Lower lobe of right lung (tissue), 2 donors: ENCODE data around the gene PPOX. TPM values are rescaled to one million over a fixed set of nuclear protein-coding genes. Genes with fewer than 3 reads are reported as not detected.

ENCODE experiments used
- ATAC-seq, 2 donors: fragments of 200-7000 bp; cut with Tn5 transposase; one replicate each; pipeline ENCODE4 v1.9.1; 2020 to 2022; ENCODE audit warnings: mild to moderate bottlenecking in 2 of 2, moderate library complexity in 2 of 2
- DNase-seq: peaks from one replicate; pipeline ENCODE4 v3.0.0-alpha.2; 2020
- H3K27ac ChIP-seq: fragments of 200-600 bp; one replicate; pipeline ENCODE4 v1.8.0; 2022
- H3K27me3 ChIP-seq: fragments of 200-600 bp; one replicate; pipeline ENCODE4 v1.8.0; 2022; ENCODE audit warnings: low read depth
- H3K36me3 ChIP-seq: fragments of 200-600 bp; one replicate; pipeline ENCODE4 v1.8.0; 2022; ENCODE audit warnings: mild to moderate bottlenecking
- H3K4me1 ChIP-seq: fragments of 200-600 bp; one replicate; pipeline ENCODE4 v1.8.0; 2022
- H3K4me3 ChIP-seq: fragments of 200-600 bp; one replicate; pipeline ENCODE4 v1.8.0; 2022; ENCODE audit warnings: mild to moderate bottlenecking
- H3K9me3 ChIP-seq: fragments of 200-600 bp; one replicate; pipeline ENCODE4 v1.8.0; 2022
- intact Hi-C: fragments of 100-400 bp; cut with DNase I; formaldehyde crosslinking; loops from one replicate; pipeline ENCODE4 v1.11.0; 2022
- total RNA-seq: library from RNA; stranded (reverse); fragmentation: NEBNext Ultra II Directional; extraction: Animal tissue kit (Norgen Biotek cat#: 25700); gene quantifications from one replicate; pipeline ENCODE4 v1.2.1, GENCODE V29; 2021
- TF ChIP-seq, protein P1 (sequence below): fragments of 200-600 bp; IDR thresholded peaks from one replicate; pipeline ENCODE4 v1.8.0; 2022; ENCODE audit warnings: antibody characterized with exemption, mild to moderate bottlenecking
- donor health status: DM: no; HTN: yes; CAD: no; lungs with severe emphysema.

PPOX gene
- total RNA-seq, 1 donor from 2014 or later: 24.1 TPM

- TF ChIP-seq, protein P1, sequence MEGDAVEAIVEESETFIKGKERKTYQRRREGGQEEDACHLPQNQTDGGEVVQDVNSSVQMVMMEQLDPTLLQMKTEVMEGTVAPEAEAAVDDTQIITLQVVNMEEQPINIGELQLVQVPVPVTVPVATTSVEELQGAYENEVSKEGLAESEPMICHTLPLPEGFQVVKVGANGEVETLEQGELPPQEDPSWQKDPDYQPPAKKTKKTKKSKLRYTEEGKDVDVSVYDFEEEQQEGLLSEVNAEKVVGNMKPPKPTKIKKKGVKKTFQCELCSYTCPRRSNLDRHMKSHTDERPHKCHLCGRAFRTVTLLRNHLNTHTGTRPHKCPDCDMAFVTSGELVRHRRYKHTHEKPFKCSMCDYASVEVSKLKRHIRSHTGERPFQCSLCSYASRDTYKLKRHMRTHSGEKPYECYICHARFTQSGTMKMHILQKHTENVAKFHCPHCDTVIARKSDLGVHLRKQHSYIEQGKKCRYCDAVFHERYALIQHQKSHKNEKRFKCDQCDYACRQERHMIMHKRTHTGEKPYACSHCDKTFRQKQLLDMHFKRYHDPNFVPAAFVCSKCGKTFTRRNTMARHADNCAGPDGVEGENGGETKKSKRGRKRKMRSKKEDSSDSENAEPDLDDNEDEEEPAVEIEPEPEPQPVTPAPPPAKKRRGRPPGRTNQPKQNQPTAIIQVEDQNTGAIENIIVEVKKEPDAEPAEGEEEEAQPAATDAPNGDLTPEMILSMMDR: no peak
- Histone ChIP-seq H3K27me3 (no peaks in the 10 kb centered on the region), H3K4me3 (no peak overlapping the region), H3K36me3 (peaks cover 13% of the 10 kb centered on the region), H3K27ac (peak overlapping the region; percentile 93), H3K4me1 (peaks cover 91% of the 10 kb centered on the region), H3K9me3 (no peaks in the 10 kb centered on the region)
- DNase-seq (no peak), ATAC-seq (no peak)
- intact Hi-C loops: no loop called here
Measured at GRCh38 chr1:161199506-161200139, 33.4 kb downstream of the PPOX start.

DNA sequence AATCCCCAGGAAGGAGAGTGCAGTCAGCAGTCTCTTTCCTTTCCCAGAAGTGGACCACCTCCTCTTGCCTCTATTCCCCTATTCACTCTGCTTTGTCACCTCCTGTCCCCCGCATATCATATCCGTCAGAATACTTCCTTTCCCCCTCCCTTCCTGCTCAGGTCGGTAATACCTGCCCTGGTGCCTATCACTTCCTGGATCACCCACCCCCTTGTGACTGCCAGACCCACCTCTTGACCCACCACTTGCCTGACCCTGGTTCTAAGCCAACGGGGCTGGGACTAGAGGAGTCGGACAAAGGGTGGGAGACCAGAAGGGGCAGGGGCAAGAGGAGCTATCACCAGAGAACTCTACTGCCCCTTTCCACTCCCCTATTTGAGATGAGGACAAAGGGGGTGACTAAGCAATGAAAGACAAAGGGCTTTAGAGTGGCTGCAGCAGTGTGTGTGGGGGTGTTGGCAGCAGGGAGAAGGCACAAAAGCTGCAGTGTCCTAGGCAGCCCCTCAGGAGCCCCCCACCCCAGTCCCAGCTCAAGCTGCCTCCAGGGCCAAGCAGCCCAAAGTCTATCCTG, 34.3 kb downstream of the PPOX start:
- Histone ChIP-seq H3K36me3 (peaks cover 21% of the 10 kb centered on the region), H3K4me1 (peaks cover 92% of the 10 kb centered on the region), H3K27me3 (no peaks in the 10 kb centered on the region), H3K4me3 (peak overlapping the region; percentile 95), H3K27ac (peak overlapping the region; percentile 93), H3K9me3 (no peaks in the 10 kb centered on the region)
- ATAC-seq (no peak), DNase-seq (no peak)
- TF ChIP-seq, protein P1: no peak
- intact Hi-C loops: no loop called here

DNA sequence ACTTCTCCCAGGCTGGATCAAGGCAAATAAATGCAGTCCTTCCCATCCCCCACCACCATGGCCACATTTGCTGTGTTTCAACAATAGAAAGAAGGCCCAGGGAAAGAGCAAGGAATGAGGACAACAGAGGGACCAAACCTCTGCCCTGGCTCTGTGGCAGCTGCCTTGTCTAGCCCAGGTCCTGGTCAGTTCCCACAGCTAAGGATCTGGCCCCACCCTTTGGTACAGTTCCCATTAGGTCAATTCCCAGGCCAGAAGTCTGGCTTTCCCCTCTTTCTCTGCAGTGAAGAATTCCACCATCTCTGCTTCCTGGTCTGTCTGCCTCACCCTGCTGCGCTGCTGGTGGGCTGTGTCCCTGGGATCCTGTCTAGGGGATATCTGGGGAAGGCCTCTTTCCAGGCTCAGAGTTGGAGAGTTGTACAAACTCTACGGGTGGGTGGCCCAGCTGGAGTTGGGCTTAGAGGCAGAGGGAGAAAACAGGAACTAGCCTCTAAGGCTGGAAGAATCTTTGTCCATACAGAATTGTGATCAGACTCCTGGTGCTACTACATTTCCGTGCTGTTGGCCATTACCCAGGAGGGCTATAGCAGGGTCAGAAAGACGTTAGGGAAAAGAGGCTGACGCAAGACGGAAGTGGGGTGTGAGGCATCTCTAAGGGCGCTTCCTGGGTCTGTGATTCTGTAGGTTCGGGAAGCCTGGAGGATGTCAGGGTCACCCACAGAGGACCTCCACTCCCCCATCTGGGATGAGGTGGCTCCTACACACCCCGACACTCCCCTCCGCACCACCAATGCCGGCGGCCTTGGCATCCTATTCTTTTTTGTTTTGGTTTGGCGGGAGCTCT, 35.0 kb downstream of the PPOX start:
- peak; percentile 35 to 48 for ATAC-seq
- intact Hi-C loops: no loop called here
- Histone ChIP-seq H3K4me3 (peak overlapping the region; percentile 95), H3K36me3 (peaks cover 28% of the 10 kb centered on the region), H3K4me1 (peaks cover 94% of the 10 kb centered on the region), H3K9me3 (no peaks in the 10 kb centered on the region), H3K27me3 (no peaks in the 10 kb centered on the region), H3K27ac (peak overlapping the region; percentile 93)
- no peak for DNase-seq
- TF ChIP-seq, protein P1: no peak

- DNase-seq: peak; percentile 99
- Histone ChIP-seq H3K9me3 (no peaks in the 10 kb centered on the region), H3K4me3 (peak within 1 kb of the TSS; percentile 95), H3K4me1 (peaks cover 94% of the 10 kb centered on the region), H3K27ac (peak within 1 kb of the TSS; percentile 93), H3K36me3 (peaks cover 37% of the 10 kb centered on the region), H3K27me3 (no peaks in the 10 kb centered on the region)
- TF ChIP-seq, protein P1: no peak
- peak; percentile 96 for ATAC-seq
- intact Hi-C loops: no loop called here
Measured at GRCh38 chr1:161201836-161202712, 35.8 kb downstream of the PPOX start, which contains the start of gene NDUFS2. Gene NDUFS2 (plus strand): TSS chr1:161202367. CDS start chr1:161202386, 19 bp downstream.
